ENCODE measurements around the gene DZIP3. TPM values are rescaled to one million over a fixed set of nuclear protein-coding genes. Genes with fewer than 3 reads are reported as not detected.

Gene DZIP3
- total RNA-seq, 1 experiment from 2014 or later = 25.3 TPM

DNA sequence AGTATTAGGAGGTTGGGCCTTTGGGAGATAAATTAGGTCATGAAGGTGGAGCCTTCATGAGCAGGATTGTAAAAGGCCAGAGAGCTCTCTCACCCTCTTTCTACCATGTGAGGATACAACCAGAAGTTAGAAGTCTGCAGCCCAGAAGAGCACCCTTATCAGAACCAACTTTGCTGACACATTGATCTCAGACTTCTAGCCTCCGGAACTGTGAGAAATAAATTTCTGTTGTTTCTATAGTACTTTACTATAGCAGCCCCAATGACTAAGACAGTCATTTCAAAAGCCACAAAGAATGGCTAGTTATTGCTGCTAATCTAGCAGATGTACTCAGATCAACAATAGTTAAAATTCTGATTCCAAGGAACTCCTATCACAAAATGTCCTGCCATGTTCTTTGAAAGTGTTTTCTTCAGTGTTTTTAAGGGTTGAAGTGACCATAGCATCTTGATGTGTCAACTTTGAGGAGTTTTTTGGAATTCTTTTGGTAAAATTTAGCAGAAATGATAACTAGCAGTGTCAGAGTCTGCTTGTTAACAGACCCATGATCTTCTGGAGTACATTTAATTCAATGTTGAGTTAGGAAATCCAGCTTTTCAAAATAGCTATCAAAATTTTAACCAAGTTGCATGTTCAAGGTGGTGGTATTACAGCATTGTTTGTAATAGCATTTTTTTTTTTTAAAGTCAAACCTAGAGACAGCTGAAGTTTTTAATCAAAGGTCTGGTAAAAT is 10.3 kb downstream of the DZIP3 start (continued):
- TF ChIP-seq, protein P1, sequence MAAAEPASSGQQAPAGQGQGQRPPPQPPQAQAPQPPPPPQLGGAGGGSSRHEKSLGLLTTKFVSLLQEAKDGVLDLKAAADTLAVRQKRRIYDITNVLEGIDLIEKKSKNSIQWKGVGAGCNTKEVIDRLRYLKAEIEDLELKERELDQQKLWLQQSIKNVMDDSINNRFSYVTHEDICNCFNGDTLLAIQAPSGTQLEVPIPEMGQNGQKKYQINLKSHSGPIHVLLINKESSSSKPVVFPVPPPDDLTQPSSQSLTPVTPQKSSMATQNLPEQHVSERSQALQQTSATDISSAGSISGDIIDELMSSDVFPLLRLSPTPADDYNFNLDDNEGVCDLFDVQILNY (CRISPR knock-in tag; IDR thresholded peaks at IDR 0.05) = no peak

DNA sequence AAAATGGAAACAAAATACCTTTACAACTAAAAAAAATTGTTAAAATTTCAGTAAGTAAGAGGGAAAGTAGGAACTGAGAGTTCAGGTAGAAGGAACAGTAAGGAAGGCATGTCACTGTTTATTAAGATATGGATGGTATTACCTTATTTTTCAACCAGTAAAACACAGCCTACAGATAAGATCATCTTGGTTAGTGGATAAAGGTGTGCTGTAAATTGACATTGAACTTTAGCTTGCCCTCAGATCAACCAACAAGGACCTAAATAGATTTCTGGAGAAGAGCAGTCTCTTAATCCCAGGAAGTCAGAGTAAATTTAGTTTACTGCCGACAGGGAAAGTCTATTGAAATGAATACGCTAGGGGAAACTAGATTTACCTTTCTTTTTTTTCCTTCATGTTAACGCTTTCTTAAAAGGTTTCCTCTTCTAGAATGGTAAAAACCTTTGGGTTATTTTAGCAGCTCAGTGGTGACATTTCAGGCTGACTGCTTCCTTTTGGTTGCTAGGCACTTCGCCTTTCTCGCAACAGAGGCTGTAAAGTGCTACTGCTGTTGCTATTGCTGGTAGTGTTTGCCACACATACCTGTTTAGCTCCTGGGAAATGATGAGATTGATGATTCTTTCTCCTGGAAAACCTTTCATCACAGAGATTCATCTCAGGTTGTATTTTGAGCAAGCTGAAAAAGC is 12.9 kb downstream of the DZIP3 start:
- DNase-seq (ENCODE audit: low spot score) = no peak
- Mint-ChIP-seq H3K4me3 (no peak overlapping the region), H3K36me3 (peaks cover 14% of the 10 kb centered on the region), H3K27me3 (ENCODE audit: low read depth) (no peaks in the 10 kb centered on the region), H3K9me3 (peaks cover 10% of the 10 kb centered on the region; the same call in 1 of the 2 replicates), H3K4me1 (peaks cover 23% of the 10 kb centered on the region), H3K27ac (peak overlapping the region; percentile 70)
- ATAC-seq = peak; percentile 71
- POLR2A ChIA-PET = interaction anchor here (3.0 kb wide), 1 partner anchor 13 kb away, joined by 13 read pairs; the partner anchor contains the start of genes CIP2A and DZIP3
- CTCF ChIA-PET = interaction anchor here (0.9 to 1.6 kb wide), 3 partner anchors 14 to 216 kb away, joined by 3 to 5 read pairs (median 3); partner anchors contain the start of genes CIP2A and DZIP3
- TF ChIP-seq OVOL2 (CRISPR knock-in tag; IDR thresholded peaks at IDR 0.05; ENCODE audit: borderline replicate concordance) (no peak), SMAD4 (CRISPR knock-in tag; IDR thresholded peaks at IDR 0.05) (no peak), JAZF1 (CRISPR knock-in tag; IDR thresholded peaks at IDR 0.05) (no peak), ZNF671 (CRISPR knock-in tag; IDR thresholded peaks at IDR 0.05) (no peak), NR1H2 (CRISPR knock-in tag; IDR thresholded peaks at IDR 0.05) (no peak), ZNF232 (CRISPR knock-in tag; IDR thresholded peaks at IDR 0.05) (no peak), ZNF396 (CRISPR knock-in tag; IDR thresholded peaks at IDR 0.05; ENCODE audit: borderline replicate concordance) (no peak), SP1 (CRISPR knock-in tag; conservative IDR thresholded peaks at IDR 0.05) (no peak), IRF2 (CRISPR knock-in tag; IDR thresholded peaks at IDR 0.05; ENCODE audit: borderline replicate concordance, low read depth) (no peak)
- TF ChIP-seq, protein P2, sequence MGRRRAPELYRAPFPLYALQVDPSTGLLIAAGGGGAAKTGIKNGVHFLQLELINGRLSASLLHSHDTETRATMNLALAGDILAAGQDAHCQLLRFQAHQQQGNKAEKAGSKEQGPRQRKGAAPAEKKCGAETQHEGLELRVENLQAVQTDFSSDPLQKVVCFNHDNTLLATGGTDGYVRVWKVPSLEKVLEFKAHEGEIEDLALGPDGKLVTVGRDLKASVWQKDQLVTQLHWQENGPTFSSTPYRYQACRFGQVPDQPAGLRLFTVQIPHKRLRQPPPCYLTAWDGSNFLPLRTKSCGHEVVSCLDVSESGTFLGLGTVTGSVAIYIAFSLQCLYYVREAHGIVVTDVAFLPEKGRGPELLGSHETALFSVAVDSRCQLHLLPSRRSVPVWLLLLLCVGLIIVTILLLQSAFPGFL (CRISPR knock-in tag; IDR thresholded peaks at IDR 0.05; ENCODE audit: borderline replicate concordance) = no peak
- TF ChIP-seq, protein P3, sequence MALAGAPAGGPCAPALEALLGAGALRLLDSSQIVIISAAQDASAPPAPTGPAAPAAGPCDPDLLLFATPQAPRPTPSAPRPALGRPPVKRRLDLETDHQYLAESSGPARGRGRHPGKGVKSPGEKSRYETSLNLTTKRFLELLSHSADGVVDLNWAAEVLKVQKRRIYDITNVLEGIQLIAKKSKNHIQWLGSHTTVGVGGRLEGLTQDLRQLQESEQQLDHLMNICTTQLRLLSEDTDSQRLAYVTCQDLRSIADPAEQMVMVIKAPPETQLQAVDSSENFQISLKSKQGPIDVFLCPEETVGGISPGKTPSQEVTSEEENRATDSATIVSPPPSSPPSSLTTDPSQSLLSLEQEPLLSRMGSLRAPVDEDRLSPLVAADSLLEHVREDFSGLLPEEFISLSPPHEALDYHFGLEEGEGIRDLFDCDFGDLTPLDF (CRISPR knock-in tag; IDR thresholded peaks at IDR 0.05) = no peak
- TF ChIP-seq, protein P4, sequence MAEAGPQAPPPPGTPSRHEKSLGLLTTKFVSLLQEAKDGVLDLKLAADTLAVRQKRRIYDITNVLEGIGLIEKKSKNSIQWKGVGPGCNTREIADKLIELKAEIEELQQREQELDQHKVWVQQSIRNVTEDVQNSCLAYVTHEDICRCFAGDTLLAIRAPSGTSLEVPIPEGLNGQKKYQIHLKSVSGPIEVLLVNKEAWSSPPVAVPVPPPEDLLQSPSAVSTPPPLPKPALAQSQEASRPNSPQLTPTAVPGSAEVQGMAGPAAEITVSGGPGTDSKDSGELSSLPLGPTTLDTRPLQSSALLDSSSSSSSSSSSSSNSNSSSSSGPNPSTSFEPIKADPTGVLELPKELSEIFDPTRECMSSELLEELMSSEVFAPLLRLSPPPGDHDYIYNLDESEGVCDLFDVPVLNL (CRISPR knock-in tag; IDR thresholded peaks at IDR 0.05; ENCODE audit: borderline replicate concordance, low read depth) = no peak
- TF ChIP-seq, protein P5, sequence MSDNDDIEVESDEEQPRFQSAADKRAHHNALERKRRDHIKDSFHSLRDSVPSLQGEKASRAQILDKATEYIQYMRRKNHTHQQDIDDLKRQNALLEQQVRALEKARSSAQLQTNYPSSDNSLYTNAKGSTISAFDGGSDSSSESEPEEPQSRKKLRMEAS (CRISPR knock-in tag; IDR thresholded peaks at IDR 0.05) = no peak
- TF ChIP-seq, protein P6, sequence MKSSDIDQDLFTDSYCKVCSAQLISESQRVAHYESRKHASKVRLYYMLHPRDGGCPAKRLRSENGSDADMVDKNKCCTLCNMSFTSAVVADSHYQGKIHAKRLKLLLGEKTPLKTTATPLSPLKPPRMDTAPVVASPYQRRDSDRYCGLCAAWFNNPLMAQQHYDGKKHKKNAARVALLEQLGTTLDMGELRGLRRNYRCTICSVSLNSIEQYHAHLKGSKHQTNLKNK (CRISPR knock-in tag; IDR thresholded peaks at IDR 0.05) = no peak
- TF ChIP-seq, protein P7, sequence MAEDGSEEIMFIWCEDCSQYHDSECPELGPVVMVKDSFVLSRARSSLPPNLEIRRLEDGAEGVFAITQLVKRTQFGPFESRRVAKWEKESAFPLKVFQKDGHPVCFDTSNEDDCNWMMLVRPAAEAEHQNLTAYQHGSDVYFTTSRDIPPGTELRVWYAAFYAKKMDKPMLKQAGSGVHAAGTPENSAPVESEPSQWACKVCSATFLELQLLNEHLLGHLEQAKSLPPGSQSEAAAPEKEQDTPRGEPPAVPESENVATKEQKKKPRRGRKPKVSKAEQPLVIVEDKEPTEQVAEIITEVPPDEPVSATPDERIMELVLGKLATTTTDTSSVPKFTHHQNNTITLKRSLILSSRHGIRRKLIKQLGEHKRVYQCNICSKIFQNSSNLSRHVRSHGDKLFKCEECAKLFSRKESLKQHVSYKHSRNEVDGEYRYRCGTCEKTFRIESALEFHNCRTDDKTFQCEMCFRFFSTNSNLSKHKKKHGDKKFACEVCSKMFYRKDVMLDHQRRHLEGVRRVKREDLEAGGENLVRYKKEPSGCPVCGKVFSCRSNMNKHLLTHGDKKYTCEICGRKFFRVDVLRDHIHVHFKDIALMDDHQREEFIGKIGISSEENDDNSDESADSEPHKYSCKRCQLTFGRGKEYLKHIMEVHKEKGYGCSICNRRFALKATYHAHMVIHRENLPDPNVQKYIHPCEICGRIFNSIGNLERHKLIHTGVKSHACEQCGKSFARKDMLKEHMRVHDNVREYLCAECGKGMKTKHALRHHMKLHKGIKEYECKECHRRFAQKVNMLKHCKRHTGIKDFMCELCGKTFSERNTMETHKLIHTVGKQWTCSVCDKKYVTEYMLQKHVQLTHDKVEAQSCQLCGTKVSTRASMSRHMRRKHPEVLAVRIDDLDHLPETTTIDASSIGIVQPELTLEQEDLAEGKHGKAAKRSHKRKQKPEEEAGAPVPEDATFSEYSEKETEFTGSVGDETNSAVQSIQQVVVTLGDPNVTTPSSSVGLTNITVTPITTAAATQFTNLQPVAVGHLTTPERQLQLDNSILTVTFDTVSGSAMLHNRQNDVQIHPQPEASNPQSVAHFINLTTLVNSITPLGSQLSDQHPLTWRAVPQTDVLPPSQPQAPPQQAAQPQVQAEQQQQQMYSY (CRISPR knock-in tag; IDR thresholded peaks at IDR 0.05) = no peak
- TF ChIP-seq, protein P8, sequence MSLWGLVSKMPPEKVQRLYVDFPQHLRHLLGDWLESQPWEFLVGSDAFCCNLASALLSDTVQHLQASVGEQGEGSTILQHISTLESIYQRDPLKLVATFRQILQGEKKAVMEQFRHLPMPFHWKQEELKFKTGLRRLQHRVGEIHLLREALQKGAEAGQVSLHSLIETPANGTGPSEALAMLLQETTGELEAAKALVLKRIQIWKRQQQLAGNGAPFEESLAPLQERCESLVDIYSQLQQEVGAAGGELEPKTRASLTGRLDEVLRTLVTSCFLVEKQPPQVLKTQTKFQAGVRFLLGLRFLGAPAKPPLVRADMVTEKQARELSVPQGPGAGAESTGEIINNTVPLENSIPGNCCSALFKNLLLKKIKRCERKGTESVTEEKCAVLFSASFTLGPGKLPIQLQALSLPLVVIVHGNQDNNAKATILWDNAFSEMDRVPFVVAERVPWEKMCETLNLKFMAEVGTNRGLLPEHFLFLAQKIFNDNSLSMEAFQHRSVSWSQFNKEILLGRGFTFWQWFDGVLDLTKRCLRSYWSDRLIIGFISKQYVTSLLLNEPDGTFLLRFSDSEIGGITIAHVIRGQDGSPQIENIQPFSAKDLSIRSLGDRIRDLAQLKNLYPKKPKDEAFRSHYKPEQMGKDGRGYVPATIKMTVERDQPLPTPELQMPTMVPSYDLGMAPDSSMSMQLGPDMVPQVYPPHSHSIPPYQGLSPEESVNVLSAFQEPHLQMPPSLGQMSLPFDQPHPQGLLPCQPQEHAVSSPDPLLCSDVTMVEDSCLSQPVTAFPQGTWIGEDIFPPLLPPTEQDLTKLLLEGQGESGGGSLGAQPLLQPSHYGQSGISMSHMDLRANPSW (CRISPR knock-in tag; conservative IDR thresholded peaks at IDR 0.05; ENCODE audit: low read depth) = no peak
- TF ChIP-seq, protein P9, sequence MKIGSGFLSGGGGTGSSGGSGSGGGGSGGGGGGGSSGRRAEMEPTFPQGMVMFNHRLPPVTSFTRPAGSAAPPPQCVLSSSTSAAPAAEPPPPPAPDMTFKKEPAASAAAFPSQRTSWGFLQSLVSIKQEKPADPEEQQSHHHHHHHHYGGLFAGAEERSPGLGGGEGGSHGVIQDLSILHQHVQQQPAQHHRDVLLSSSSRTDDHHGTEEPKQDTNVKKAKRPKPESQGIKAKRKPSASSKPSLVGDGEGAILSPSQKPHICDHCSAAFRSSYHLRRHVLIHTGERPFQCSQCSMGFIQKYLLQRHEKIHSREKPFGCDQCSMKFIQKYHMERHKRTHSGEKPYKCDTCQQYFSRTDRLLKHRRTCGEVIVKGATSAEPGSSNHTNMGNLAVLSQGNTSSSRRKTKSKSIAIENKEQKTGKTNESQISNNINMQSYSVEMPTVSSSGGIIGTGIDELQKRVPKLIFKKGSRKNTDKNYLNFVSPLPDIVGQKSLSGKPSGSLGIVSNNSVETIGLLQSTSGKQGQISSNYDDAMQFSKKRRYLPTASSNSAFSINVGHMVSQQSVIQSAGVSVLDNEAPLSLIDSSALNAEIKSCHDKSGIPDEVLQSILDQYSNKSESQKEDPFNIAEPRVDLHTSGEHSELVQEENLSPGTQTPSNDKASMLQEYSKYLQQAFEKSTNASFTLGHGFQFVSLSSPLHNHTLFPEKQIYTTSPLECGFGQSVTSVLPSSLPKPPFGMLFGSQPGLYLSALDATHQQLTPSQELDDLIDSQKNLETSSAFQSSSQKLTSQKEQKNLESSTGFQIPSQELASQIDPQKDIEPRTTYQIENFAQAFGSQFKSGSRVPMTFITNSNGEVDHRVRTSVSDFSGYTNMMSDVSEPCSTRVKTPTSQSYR (CRISPR knock-in tag; IDR thresholded peaks at IDR 0.05) = no peak

All from WTC11 (cell line).